SK-N-SH (cell line): ENCODE measurements around the gene ATF4. TPM values are rescaled to one million over a fixed set of nuclear protein-coding genes. Genes with fewer than 3 reads are reported as not detected.

Experiments
- CTCF ChIA-PET: fragments of 300-600, 350-600 bp; formaldehyde crosslinking; extraction: SDS; loops from one replicate; lab custom pipeline; 2021; lab: Yijun Ruan, JAX
- POLR2A ChIA-PET: fragments of 350-600 bp; sonication (Branson Sonifier 250); formaldehyde crosslinking; extraction: SDS; loops from one replicate; lab custom pipeline; 2020; ENCODE audit warnings: antibody characterized with exemption, inconsistent platforms; lab: Yijun Ruan, JAX
- DNase-seq: peaks from one replicate; pipeline ENCODE4 v3.0.0; 2012
- H2AFZ ChIP-seq: fragments of 200-600 bp; sonication (generic); 2 replicates; pipeline ENCODE4 v1.8.1; 2016; ENCODE audit warnings: antibody characterized with exemption, mild to moderate bottlenecking, low read depth
- H3F3A ChIP-seq: fragments of 200-600 bp; sonication (generic); replicated peaks from 2 replicates; pipeline ENCODE3; 2016; ENCODE audit warnings: antibody characterized with exemption, mild to moderate bottlenecking; ENCODE audit not compliant: insufficient read depth
- H3K27ac ChIP-seq, 2 experiments: fragments of 200-500 bp in 1 of 2; fragments of 200-600 bp in 1 of 2; sonication (Bioruptor generic) in 1 of 2; sonication (generic), shearing (Covaris generic) in 1 of 2; 2 replicates each; pipeline versions ENCODE4 v1.5.1 to v1.6.1; 2014 to 2016; ENCODE audit warnings: low read depth in 2 of 2, inconsistent platforms in 1 of 2, low read length in 1 of 2, mild to moderate bottlenecking in 1 of 2, mixed read lengths in 1 of 2
- H3K27me3 ChIP-seq: fragments of 200-600 bp; sonication (generic), shearing (Covaris generic); 2 replicates; pipeline ENCODE4 v1.6.1; 2016; ENCODE audit warnings: mixed run types; ENCODE audit not compliant: insufficient read depth
- H3K36me3 ChIP-seq, 2 experiments: fragments of 200-500 bp in 1 of 2; fragments of 200-600 bp in 1 of 2; sonication (Bioruptor generic) in 1 of 2; sonication (generic) in 1 of 2; replicated peaks in 1 of 2; 2 replicates each; pipeline versions ENCODE3 to v1.5.1; 2014 to 2016; ENCODE audit warnings: low read length in 1 of 2, mild to moderate bottlenecking in 1 of 2; ENCODE audit not compliant: insufficient read depth in 2 of 2, control insufficient read depth in 1 of 2
- H3K4me1 ChIP-seq, 2 experiments: fragments of 200-500 bp in 1 of 2; fragments of 200-600 bp in 1 of 2; sonication (Bioruptor generic) in 1 of 2; sonication (generic), shearing (Covaris generic) in 1 of 2; 2 replicates each; pipeline versions ENCODE4 v1.5.1 to v1.6.1; 2014 to 2016; ENCODE audit warnings: low read depth in 1 of 2, low read length in 1 of 2, mixed run types in 1 of 2; ENCODE audit not compliant: insufficient read depth in 2 of 2, control insufficient read depth in 1 of 2
- H3K4me2 ChIP-seq: fragments of 200-600 bp; sonication (generic), shearing (Covaris generic); 2 replicates; pipeline ENCODE4 v1.6.1; 2017; ENCODE audit warnings: mixed run types
- H3K4me3 ChIP-seq, 2 experiments: fragments of 200-500 bp in 1 of 2; fragments of 200-600 bp in 1 of 2; sonication (Bioruptor generic) in 1 of 2; sonication (generic), shearing (Covaris generic) in 1 of 2; 2 replicates each; pipeline versions ENCODE4 v1.5.1 to v1.8.1; 2014 to 2016; ENCODE audit warnings: low read depth in 2 of 2, inconsistent platforms in 1 of 2, low read length in 1 of 2, mild to moderate bottlenecking in 1 of 2, mixed read lengths in 1 of 2, moderate library complexity in 1 of 2
- H3K79me2 ChIP-seq: fragments of 200-600 bp; sonication (generic); 2 replicates; pipeline ENCODE4 v1.8.1; 2017; ENCODE audit warnings: mild to moderate bottlenecking; ENCODE audit not compliant: insufficient read depth
- H3K9ac ChIP-seq: fragments of 200-600 bp; sonication (generic); 2 replicates; pipeline ENCODE4 v1.6.1; 2017; ENCODE audit warnings: mixed run types
- H3K9me2 ChIP-seq: fragments of 200-600 bp; sonication (generic); 2 replicates; pipeline ENCODE4 v1.6.1; 2017; ENCODE audit warnings: mixed run types
- H3K9me3 ChIP-seq: fragments of 200-600 bp; sonication (generic); 2 replicates; pipeline ENCODE4 v1.6.1; 2017; ENCODE audit warnings: mixed run types, mild to moderate bottlenecking, moderate library complexity
- H4K20me1 ChIP-seq: fragments of 200-600 bp; sonication (generic); 2 replicates; pipeline ENCODE4 v1.6.1; 2017; ENCODE audit warnings: mild to moderate bottlenecking, mixed run types; ENCODE audit not compliant: insufficient read depth
- ELF1 ChIP-seq: IDR thresholded peaks from 2 replicates; pipeline ENCODE4 v1.4.0; 2012
- EP300 ChIP-seq, 2 experiments: IDR thresholded peaks; 2 replicates each; pipeline versions ENCODE4 v1.4.0 to v1.6.1; 2012; ENCODE audit warnings: borderline replicate concordance in 1 of 2, low read depth in 1 of 2, low read length in 1 of 2
- EZH2phosphoT487 ChIP-seq: fragments of 200-600 bp; sonication (generic); IDR thresholded peaks from 2 replicates; pipeline ENCODE4 v1.6.1; 2017; ENCODE audit warnings: low read depth, mixed run types, mild to moderate bottlenecking, antibody characterized with exemption, moderate library complexity, borderline replicate concordance
- FOXJ3 ChIP-seq: sonication (generic); formaldehyde crosslinking; IDR thresholded peaks from 2 replicates; pipeline ENCODE4 v1.5.1; 2020; ENCODE audit warnings: mild to moderate bottlenecking, missing genetic modification reagents
- MEF2A ChIP-seq: IDR thresholded peaks from 2 replicates; pipeline ENCODE4 v1.4.0; 2012; ENCODE audit warnings: low read depth, borderline replicate concordance
- NRF1 ChIP-seq: IDR thresholded peaks from 2 replicates; pipeline ENCODE4 v1.6.1; 2012; ENCODE audit warnings: low read depth, mild to moderate bottlenecking, low read length
- POLR2AphosphoS5 ChIP-seq: IDR thresholded peaks from 2 replicates; pipeline ENCODE4 v1.6.1; 2012; ENCODE audit warnings: low read depth, low read length
- RCOR1 ChIP-seq: fragments of 150-350 bp; IDR thresholded peaks from 2 replicates; pipeline ENCODE4 v1.6.1; 2017; ENCODE audit warnings: antibody characterized with exemption, low read length
- SIN3A ChIP-seq: IDR thresholded peaks from 2 replicates; pipeline ENCODE4 v1.6.1; 2012; ENCODE audit warnings: low read depth, mild to moderate bottlenecking, low read length, moderate library complexity, borderline replicate concordance
- TCF12 ChIP-seq: IDR thresholded peaks from 2 replicates; pipeline ENCODE4 v1.4.0; 2012
- TEAD4 ChIP-seq: IDR thresholded peaks from 2 replicates; pipeline ENCODE4 v1.4.0; 2012; ENCODE audit warnings: mild to moderate bottlenecking, borderline replicate concordance; ENCODE audit not compliant: insufficient read depth
- YY1 ChIP-seq: IDR thresholded peaks from 2 replicates; pipeline ENCODE4 v1.4.0; 2012; ENCODE audit warnings: low read depth, mild to moderate bottlenecking
- WGBS: methylation state at CpG from one replicate; pipeline ENCODE4 v1.1.6; 2017; ENCODE audit warnings: low lambda C conversion rate; 5-methylcytosine and 5-hydroxymethylcytosine counted together
- polyA plus RNA-seq, 3 experiments: library from polyadenylated mRNA; depleted of rRNA; stranded (reverse); fragments of >200 nt; gene quantifications; 2 replicates each; pipeline ENCODE4 v1.2.3, GENCODE V29; 2012
- TF ChIP-seq, protein P1 (sequence below): IDR thresholded peaks from 2 replicates; pipeline ENCODE4 v1.6.1; 2012; ENCODE audit warnings: mild to moderate bottlenecking, low read depth, low read length, moderate library complexity
- TF ChIP-seq, protein P2 (sequence below): IDR thresholded peaks from 2 replicates; pipeline ENCODE4 v1.4.0; 2012; ENCODE audit warnings: low read depth, borderline replicate concordance
- TF ChIP-seq, protein P3 (sequence below): fragments of 150-350 bp; IDR thresholded peaks from 2 replicates; pipeline ENCODE4 v1.6.1; 2017; ENCODE audit warnings: antibody characterized with exemption, low read length, low read depth, borderline replicate concordance
- TF ChIP-seq, protein P4 (sequence below): IDR thresholded peaks from 2 replicates; pipeline ENCODE4 v1.4.0; 2012; ENCODE audit warnings: low read depth

Gene ATF4
- polyA plus RNA-seq, 1 of the 3 experiments (the other 2 are of a cell fraction) = 375 TPM

DNA sequence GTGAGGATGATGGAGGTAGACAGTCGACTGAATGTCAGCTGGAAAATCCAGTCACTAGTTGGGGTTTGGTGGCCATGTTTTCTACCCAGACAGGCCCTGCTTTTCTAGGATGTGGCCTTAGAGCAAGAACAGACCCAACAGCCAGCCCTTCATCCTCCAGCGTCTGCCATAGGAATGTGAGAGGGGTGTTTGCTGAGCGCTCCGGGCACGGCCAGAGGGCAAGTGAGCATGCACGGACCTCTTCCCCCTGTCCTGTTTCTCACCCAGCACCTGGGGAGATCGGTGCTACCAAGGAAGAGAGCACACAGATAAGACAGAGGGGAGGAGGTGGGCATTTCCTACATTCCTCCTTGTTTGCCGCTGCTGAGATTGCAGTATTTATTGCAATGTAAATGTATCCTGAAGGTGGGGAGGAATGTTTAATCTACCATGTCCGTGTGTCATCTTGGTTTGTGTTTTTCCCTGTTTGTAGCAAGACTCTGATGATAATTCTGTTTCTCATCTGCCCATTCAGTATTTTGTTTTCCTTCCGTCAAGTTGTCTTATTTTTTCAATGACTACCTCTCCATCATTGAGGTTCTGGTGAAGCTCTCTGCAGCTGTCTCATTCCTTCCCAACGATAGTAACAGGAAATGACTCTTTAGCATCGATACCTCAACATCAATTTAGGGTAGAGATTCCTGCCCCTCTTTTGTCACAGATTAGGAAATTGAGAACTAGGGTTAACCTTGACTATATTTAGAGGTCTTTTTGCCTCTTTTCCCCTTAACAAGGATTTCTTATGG, 4.9 kb upstream of the ATF4 start:
- Histone ChIP-seq H2AFZ (no peak overlapping the region), H3K36me3 (peaks cover 2 to 43% of the 10 kb centered on the region in 2 experiments), H3K4me2 (no peak overlapping the region), H3K4me3 (no peak overlapping the region), H3K4me1 (peaks cover 7 to 8% of the 10 kb centered on the region in 2 experiments; a peak in 2 of 4 replicates), H3K9me2 (no peaks in the 10 kb centered on the region), H4K20me1 (no peaks in the 10 kb centered on the region), H3F3A (peaks cover 10% of the 10 kb centered on the region), H3K27ac (no peak overlapping the region), H3K9me3 (no peaks in the 10 kb centered on the region), H3K27me3 (no peaks in the 10 kb centered on the region), H3K79me2 (peaks cover 16% of the 10 kb centered on the region; the same call in 1 of the 2 replicates), H3K9ac (no peak overlapping the region)
- DNase-seq = no peak
- WGBS = 91% methylated on average over 6 of the region's 12 CpGs
- CTCF ChIA-PET = interaction anchor here (0.8 to 3.6 kb wide), 10 partner anchors 14 to 521 kb away, joined by 3 to 18 read pairs (median 4); partner anchors contain the start of gene TAB1
- no peak for TF ChIP-seq EZH2phosphoT487
- TF ChIP-seq, protein P1, sequence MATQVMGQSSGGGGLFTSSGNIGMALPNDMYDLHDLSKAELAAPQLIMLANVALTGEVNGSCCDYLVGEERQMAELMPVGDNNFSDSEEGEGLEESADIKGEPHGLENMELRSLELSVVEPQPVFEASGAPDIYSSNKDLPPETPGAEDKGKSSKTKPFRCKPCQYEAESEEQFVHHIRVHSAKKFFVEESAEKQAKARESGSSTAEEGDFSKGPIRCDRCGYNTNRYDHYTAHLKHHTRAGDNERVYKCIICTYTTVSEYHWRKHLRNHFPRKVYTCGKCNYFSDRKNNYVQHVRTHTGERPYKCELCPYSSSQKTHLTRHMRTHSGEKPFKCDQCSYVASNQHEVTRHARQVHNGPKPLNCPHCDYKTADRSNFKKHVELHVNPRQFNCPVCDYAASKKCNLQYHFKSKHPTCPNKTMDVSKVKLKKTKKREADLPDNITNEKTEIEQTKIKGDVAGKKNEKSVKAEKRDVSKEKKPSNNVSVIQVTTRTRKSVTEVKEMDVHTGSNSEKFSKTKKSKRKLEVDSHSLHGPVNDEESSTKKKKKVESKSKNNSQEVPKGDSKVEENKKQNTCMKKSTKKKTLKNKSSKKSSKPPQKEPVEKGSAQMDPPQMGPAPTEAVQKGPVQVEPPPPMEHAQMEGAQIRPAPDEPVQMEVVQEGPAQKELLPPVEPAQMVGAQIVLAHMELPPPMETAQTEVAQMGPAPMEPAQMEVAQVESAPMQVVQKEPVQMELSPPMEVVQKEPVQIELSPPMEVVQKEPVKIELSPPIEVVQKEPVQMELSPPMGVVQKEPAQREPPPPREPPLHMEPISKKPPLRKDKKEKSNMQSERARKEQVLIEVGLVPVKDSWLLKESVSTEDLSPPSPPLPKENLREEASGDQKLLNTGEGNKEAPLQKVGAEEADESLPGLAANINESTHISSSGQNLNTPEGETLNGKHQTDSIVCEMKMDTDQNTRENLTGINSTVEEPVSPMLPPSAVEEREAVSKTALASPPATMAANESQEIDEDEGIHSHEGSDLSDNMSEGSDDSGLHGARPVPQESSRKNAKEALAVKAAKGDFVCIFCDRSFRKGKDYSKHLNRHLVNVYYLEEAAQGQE = no peak
- no peak for TF ChIP-seq YY1
- TF ChIP-seq TEAD4 = no peak
- TF ChIP-seq ELF1 = no peak
- TF ChIP-seq, protein P2, sequence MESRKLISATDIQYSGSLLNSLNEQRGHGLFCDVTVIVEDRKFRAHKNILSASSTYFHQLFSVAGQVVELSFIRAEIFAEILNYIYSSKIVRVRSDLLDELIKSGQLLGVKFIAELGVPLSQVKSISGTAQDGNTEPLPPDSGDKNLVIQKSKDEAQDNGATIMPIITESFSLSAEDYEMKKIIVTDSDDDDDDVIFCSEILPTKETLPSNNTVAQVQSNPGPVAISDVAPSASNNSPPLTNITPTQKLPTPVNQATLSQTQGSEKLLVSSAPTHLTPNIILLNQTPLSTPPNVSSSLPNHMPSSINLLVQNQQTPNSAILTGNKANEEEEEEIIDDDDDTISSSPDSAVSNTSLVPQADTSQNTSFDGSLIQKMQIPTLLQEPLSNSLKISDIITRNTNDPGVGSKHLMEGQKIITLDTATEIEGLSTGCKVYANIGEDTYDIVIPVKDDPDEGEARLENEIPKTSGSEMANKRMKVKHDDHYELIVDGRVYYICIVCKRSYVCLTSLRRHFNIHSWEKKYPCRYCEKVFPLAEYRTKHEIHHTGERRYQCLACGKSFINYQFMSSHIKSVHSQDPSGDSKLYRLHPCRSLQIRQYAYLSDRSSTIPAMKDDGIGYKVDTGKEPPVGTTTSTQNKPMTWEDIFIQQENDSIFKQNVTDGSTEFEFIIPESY = no peak
- TF ChIP-seq TCF12 = no peak
- TF ChIP-seq FOXJ3 = no peak
- TF ChIP-seq NRF1 = no peak
- POLR2A ChIA-PET = interaction anchor here (1.4 kb wide), 1 partner anchor 13 kb away, joined by 3 read pairs; no protein-coding TSS in a partner anchor

DNA sequence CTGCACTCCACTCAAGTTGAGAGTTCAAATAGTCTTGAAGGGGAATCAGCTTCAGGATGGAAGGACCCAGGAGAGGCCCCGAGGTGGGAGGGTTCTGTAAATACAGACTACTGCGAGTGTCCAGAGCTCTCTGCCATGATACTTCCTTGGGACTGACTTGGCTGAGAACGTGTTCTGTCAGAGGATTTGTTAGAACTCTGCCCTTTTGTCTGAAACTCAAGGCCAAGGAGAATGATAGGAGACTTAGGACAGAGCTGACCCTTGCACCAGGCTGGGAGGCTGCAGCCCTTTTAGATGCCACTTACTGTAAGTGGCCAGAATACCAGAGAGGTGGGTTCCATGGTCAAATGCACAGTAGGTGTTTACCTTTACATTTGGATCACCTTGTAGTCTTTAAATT, 2.9 kb upstream of the ATF4 start:
- POLR2A ChIA-PET = interaction anchor here (0.6 to 1.5 kb wide), 2 partner anchors 15 to 20 kb away, joined by 3 to 5 read pairs; partner anchors contain the start of gene MIEF1
- TF ChIP-seq MEF2A (no peak), FOXJ3 (no peak), POLR2AphosphoS5 (no peak), ELF1 (no peak), RCOR1 (no peak), EP300 (IDR thresholded peaks at IDR 0.05; ENCODE audit: borderline replicate concordance in 1 of 2, low read depth in 1 of 2, low read length in 1 of 2) (no peak), SIN3A (no peak)
- TF ChIP-seq, protein P3, sequence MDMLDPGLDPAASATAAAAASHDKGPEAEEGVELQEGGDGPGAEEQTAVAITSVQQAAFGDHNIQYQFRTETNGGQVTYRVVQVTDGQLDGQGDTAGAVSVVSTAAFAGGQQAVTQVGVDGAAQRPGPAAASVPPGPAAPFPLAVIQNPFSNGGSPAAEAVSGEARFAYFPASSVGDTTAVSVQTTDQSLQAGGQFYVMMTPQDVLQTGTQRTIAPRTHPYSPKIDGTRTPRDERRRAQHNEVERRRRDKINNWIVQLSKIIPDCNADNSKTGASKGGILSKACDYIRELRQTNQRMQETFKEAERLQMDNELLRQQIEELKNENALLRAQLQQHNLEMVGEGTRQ = no peak
- TF ChIP-seq, protein P2 = no peak
- TF ChIP-seq, protein P4, sequence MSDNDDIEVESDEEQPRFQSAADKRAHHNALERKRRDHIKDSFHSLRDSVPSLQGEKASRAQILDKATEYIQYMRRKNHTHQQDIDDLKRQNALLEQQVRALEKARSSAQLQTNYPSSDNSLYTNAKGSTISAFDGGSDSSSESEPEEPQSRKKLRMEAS = no peak

More for the DNA sequence above, 2.9 kb upstream of the ATF4 start:
- CTCF ChIA-PET = interaction anchor here (1.4 to 3.0 kb wide), 3 partner anchors 11 to 25 kb away, joined by 6 to 18 read pairs (median 7); no protein-coding TSS in a partner anchor
- Histone ChIP-seq H3K9me3 (no peaks in the 10 kb centered on the region), H3K36me3 (peaks cover 14 to 37% of the 10 kb centered on the region in 2 experiments), H3K4me3 (no peak overlapping the region), H3K27ac (no peak overlapping the region), H3K4me2 (no peak overlapping the region), H3K9me2 (no peaks in the 10 kb centered on the region), H3K79me2 (peaks cover 37% of the 10 kb centered on the region), H3K4me1 (peaks cover 8% of the 10 kb centered on the region in 2 experiments; a peak in 2 of 4 replicates), H4K20me1 (peaks cover 16% of the 10 kb centered on the region), H3K9ac (no peak overlapping the region), H3F3A (peaks cover 13% of the 10 kb centered on the region), H2AFZ (no peak overlapping the region), H3K27me3 (no peaks in the 10 kb centered on the region)
- DNase-seq = no peak
- 33% methylated on average over 1 of the region's 3 CpGs for WGBS
